GM12864 (cell line): Measurements from ENCODE around the gene ZBTB7A.

Source experiments
- DNase-seq: peaks from one replicate; pipeline ENCODE4 v3.0.0-alpha.2; 2011; ENCODE audit warnings: low read depth
- H3K4me3 ChIP-seq: 2 replicates; pipeline ENCODE4 v1.5.1; 2011; ENCODE audit warnings: mild to moderate bottlenecking, low read depth, low read length, control low read depth
- CTCF ChIP-seq: IDR thresholded peaks from 2 replicates; pipeline ENCODE4 v1.5.1; 2011; ENCODE audit warnings: low read depth, mild to moderate bottlenecking, moderate library complexity, low read length, control low read depth, inconsistent platforms; ENCODE audit errors: missing control alignments

The ZBTB7A gene

GRCh38 chr19:4045597-4046361 lies 20.9 kb downstream of the ZBTB7A start:
- no peak overlapping the region for H3K4me3 ChIP-seq
- TF ChIP-seq CTCF = no peak
- DNase-seq = no peak

- TF ChIP-seq CTCF = no peak
- no peak overlapping the region for H3K4me3 ChIP-seq
- no peak for DNase-seq
Measured at GRCh38 chr19:4044990-4045465, 21.7 kb downstream of the ZBTB7A start.

- TF ChIP-seq CTCF = no peak
- DNase-seq = no peak
- H3K4me3 ChIP-seq = no peak overlapping the region
Measured at GRCh38 chr19:4043966-4044715, 22.6 kb downstream of the ZBTB7A start.

- no peak for TF ChIP-seq CTCF
- no peak for DNase-seq
- no peak overlapping the region for H3K4me3 ChIP-seq
Measured at GRCh38 chr19:4043401-4043800, 23.3 kb downstream of the ZBTB7A start.

GRCh38 chr19:4042731-4043082 lies 24.0 kb downstream of the ZBTB7A start:
- TF ChIP-seq CTCF = no peak
- H3K4me3 ChIP-seq = no peak overlapping the region
- no peak for DNase-seq

- no peak for TF ChIP-seq CTCF
- DNase-seq = no peak
- H3K4me3 ChIP-seq = no peak overlapping the region
Measured at GRCh38 chr19:4042064-4042730, 24.5 kb downstream of the ZBTB7A start.
